HCT116 (cell line): Measurements from ENCODE around the gene RIN3. TPM values are rescaled to one million over a fixed set of nuclear protein-coding genes. Genes with fewer than 3 reads are reported as not detected.

ENCODE experiments used
- ATAC-seq: fragments of 200-7000 bp; cut with Tn5 transposase; 2 replicates; pipeline ENCODE4 v1.9.1; 2020; ENCODE audit warnings: mild to moderate bottlenecking, moderate library complexity
- BruUV-seq: library from RNA; stranded (reverse); fragments of 400-500 nt; replicated peaks from 2 replicates; lab custom pipeline; 2021; lab: Mats Ljungman, UMichigan
- CTCF ChIA-PET: fragments of 300-600 bp; sonication (Branson Sonifier 250); formaldehyde crosslinking; loops from one replicate; lab custom pipeline; 2021; ENCODE audit warnings: antibody characterized with exemption; lab: Charles Lee
- POLR2A ChIA-PET: fragments of 300-600, 350-600 bp; sonication (Branson Sonifier 250); formaldehyde crosslinking; loops from one replicate; lab custom pipeline; 2021; ENCODE audit warnings: antibody characterized with exemption; lab: Charles Lee
- RAD21 ChIA-PET, 2 experiments: fragments of 300-600 bp; sonication (Branson Sonifier 250); formaldehyde crosslinking; loops; one replicate each; lab custom pipeline; 2023; ENCODE audit warnings: low total read pairs in 2 of 2; ENCODE audit not compliant: uncharacterized antibody in 2 of 2, unreplicated experiment in 2 of 2, low non-redundant PET in 1 of 2; lab: Charles Lee
- DNase-seq: peaks from one replicate; pipeline ENCODE4 v3.0.0-alpha.2; 2010; ENCODE audit warnings: low read depth, low spot score
- H2AFZ ChIP-seq: fragments of 200-600 bp; shearing (Covaris generic), sonication (generic); 2 replicates; pipeline ENCODE4 v1.6.1; 2017; ENCODE audit warnings: low read depth, mixed run types, mixed read lengths, antibody characterized with exemption, low read length; ENCODE audit not compliant: poor library complexity, severe bottlenecking
- H3K27ac ChIP-seq: 2 replicates; pipeline ENCODE4 v1.5.1; 2012; ENCODE audit warnings: low read depth, low read length
- H3K27me3 ChIP-seq: fragments of 200-600 bp; sonication (generic); 2 replicates; pipeline ENCODE4 v1.6.1; 2016; ENCODE audit warnings: mixed run types, low read length, mixed read lengths; ENCODE audit not compliant: insufficient read depth
- H3K36me3 ChIP-seq, 2 experiments: fragments of 200-500 bp in 1 of 2; fragments of 200-600 bp in 1 of 2; sonication (Bioruptor generic) in 1 of 2; sonication (generic) in 1 of 2; 2 replicates each; pipeline versions ENCODE4 v1.5.1 to v1.6.1; 2014 to 2016; ENCODE audit warnings: low read length in 2 of 2, inconsistent platforms in 1 of 2, mixed read lengths in 1 of 2, mixed run types in 1 of 2; ENCODE audit not compliant: insufficient read depth in 2 of 2, control insufficient read depth in 1 of 2
- H3K4me1 ChIP-seq, 2 experiments: fragments of 200-600 bp in 1 of 2; sonication (generic) in 1 of 2; 2 replicates each; pipeline versions ENCODE4 v1.5.1 to v1.6.1; 2012 to 2017; ENCODE audit warnings: low read length in 2 of 2, inconsistent platforms in 1 of 2, mild to moderate bottlenecking in 1 of 2, mixed read lengths in 1 of 2, mixed run types in 1 of 2, moderate library complexity in 1 of 2; ENCODE audit not compliant: insufficient read depth in 2 of 2, control insufficient read depth in 1 of 2
- H3K4me2 ChIP-seq: fragments of 200-600 bp; sonication (generic); 2 replicates; pipeline ENCODE4 v1.6.1; 2017; ENCODE audit warnings: mixed run types, low read length, mixed read lengths
- H3K4me3 ChIP-seq, 2 experiments: fragments of 200-600 bp in 1 of 2; sonication (generic) in 1 of 2; replicated peaks in 1 of 2; 2 replicates each; pipeline ENCODE4 v1.5.1; 2011 to 2016; ENCODE audit warnings: low read length in 2 of 2, control low read depth in 1 of 2, low read depth in 1 of 2, mild to moderate bottlenecking in 1 of 2, mixed read lengths in 1 of 2, mixed run types in 1 of 2
- H3K79me2 ChIP-seq: fragments of 200-600 bp; sonication (generic); 2 replicates; pipeline ENCODE4 v1.6.1; 2017; ENCODE audit warnings: mild to moderate bottlenecking, mixed run types, low read length, moderate library complexity, mixed read lengths; ENCODE audit not compliant: insufficient read depth
- H3K9ac ChIP-seq: fragments of 200-600 bp; sonication (generic); 2 replicates; pipeline ENCODE4 v1.6.1; 2016; ENCODE audit warnings: low read length, mixed read lengths
- H3K9me2 ChIP-seq: fragments of 200-600 bp; sonication (generic), shearing (Covaris generic); 2 replicates; pipeline ENCODE4 v1.6.1; 2017; ENCODE audit warnings: mixed run types, mild to moderate bottlenecking, moderate library complexity; ENCODE audit not compliant: insufficient read depth
- H3K9me3 ChIP-seq, 2 experiments: fragments of 200-500 bp in 1 of 2; fragments of 200-600 bp in 1 of 2; sonication (Bioruptor generic) in 1 of 2; sonication (generic) in 1 of 2; 2 replicates each; pipeline ENCODE4 v1.6.1; 2014 to 2017; ENCODE audit warnings: low read length in 2 of 2, mixed read lengths in 2 of 2, inconsistent platforms in 1 of 2, low read depth in 1 of 2, mild to moderate bottlenecking in 1 of 2, mixed run types in 1 of 2, moderate library complexity in 1 of 2; ENCODE audit not compliant: control insufficient read depth in 1 of 2, insufficient read depth in 1 of 2
- H4K20me1 ChIP-seq: fragments of 200-600 bp; sonication (generic), shearing (Covaris generic); 2 replicates; pipeline ENCODE4 v1.6.1; 2017; ENCODE audit warnings: mixed run types, mild to moderate bottlenecking, moderate library complexity; ENCODE audit not compliant: insufficient read depth
- EZH2 ChIP-seq: fragments of 200-600 bp; sonication (generic); IDR thresholded peaks from 2 replicates; pipeline ENCODE4 v1.6.1; 2017; ENCODE audit warnings: antibody characterized with exemption, mixed run types
- EZH2phosphoT487 ChIP-seq: fragments of 200-600 bp; IDR thresholded peaks from 2 replicates; pipeline ENCODE4 v1.6.1; 2018; ENCODE audit warnings: antibody characterized with exemption, borderline replicate concordance
- FOSL1 ChIP-seq: IDR thresholded peaks from 2 replicates; pipeline ENCODE4 v1.6.1; 2012; ENCODE audit warnings: low read depth
- POLR2AphosphoS5 ChIP-seq: IDR thresholded peaks from 2 replicates; pipeline ENCODE4 v1.6.1; 2011; ENCODE audit warnings: mild to moderate bottlenecking, low read depth, low read length, moderate library complexity
- SP1 ChIP-seq: IDR thresholded peaks from 2 replicates; pipeline ENCODE4 v1.6.1; 2012; ENCODE audit warnings: low read depth
- TCF7L2 ChIP-seq: IDR thresholded peaks from 2 replicates; pipeline ENCODE4 v1.7.0; 2011; ENCODE audit warnings: borderline replicate concordance, inconsistent platforms; ENCODE audit not compliant: insufficient read depth, insufficient read length; ENCODE audit errors: extremely low read depth
- intact Hi-C: fragments of 100-400 bp; cut with micrococcal nuclease; formaldehyde crosslinking; loops from 2 replicates; pipeline ENCODE4 v1.10.0; 2022
- total RNA-seq: library from RNA; stranded (reverse); gene quantifications from one replicate; pipeline ENCODE4 v1.2.1, GENCODE V29; 2021; ENCODE audit not compliant: unreplicated experiment
- TF ChIP-seq, protein P1 (sequence below): IDR thresholded peaks from 2 replicates; pipeline ENCODE4 v1.6.1; 2012

RIN3 gene
- total RNA-seq, 1 experiment from 2014 or later = 22.2 TPM

DNA sequence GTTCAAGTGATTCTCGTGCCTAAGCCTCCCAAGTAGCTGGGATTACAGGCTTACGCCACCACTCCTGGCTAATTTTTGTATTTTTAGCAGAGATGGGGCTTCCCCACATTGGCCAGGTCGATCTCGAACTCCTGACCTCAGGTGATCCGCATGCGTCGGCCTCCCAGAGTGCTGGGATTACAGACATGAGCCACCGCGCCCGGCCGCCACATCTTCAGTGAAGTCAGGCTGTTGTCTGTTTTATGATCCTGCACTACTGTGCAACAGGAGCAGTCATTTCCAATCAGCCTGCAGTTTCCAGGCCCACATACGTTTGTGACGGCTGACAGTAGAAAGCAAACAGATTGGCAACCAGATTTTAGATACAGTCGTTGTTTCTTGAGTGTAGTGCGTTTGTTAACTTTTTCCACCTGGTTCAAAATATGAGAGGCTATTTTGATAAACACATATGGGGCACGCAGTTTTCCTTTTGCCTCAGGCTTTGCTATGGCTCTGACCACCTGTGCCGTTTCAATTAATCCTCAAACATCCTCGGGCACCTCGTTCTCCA lies 160.1 kb downstream of the RIN3 start:
- no peak for DNase-seq
- no peaks in the 10 kb centered on the region for H3K9me2 ChIP-seq
- ChIA-PET RAD21 (no interaction called here), POLR2A (no interaction called here), CTCF (interaction anchor here (0.9 kb wide), 2 partner anchors 13 to 16 kb away, joined by 4 to 6 read pairs; no protein-coding TSS in a partner anchor)
- H3K27me3 ChIP-seq = no peaks in the 10 kb centered on the region
- H3K36me3 ChIP-seq = peaks cover 1 to 3% of the 10 kb centered on the region in 2 experiments; a peak in 1 of 4 replicates
- H4K20me1 ChIP-seq = no peaks in the 10 kb centered on the region
- TF ChIP-seq EZH2 = no peak
- TF ChIP-seq FOSL1 = no peak
- no peak for TF ChIP-seq EZH2phosphoT487
- no peak for TF ChIP-seq POLR2AphosphoS5
- no peak for TF ChIP-seq SP1
- TF ChIP-seq TCF7L2 = no peak
- intact Hi-C loops = no loop called here
- no peaks in the 10 kb centered on the region for H3K9me3 ChIP-seq
- H3K4me1 ChIP-seq = no peaks in the 10 kb centered on the region
- no peaks in the 10 kb centered on the region for H3K79me2 ChIP-seq
- no peak overlapping the region for H3K27ac ChIP-seq
- no peak for ATAC-seq
- H3K9ac ChIP-seq = no peak overlapping the region
- no peak overlapping the region for H3K4me2 ChIP-seq
- no peak overlapping the region for H2AFZ ChIP-seq
- H3K4me3 ChIP-seq = no peak overlapping the region
- no TSS peak for BruUV-seq

DNA sequence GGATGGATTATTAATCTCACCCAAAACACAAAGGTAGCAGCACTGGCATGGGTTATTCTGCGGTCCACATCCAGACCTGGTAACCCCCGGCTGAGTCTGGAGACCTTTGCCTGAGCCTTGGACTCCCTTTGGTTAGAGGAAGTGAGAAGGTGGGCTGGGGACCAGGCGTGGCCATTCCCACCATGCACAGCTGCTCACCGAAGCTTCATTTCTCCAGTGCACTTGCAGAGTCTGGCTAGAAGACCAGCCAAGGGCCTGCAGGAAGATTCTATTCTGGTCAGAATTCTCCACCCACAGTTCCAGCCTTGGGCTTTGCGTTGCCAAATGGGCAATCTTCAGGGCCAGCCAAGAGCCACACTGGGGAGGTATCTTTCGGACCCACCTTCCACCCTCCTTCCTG lies 161.8 kb downstream of the RIN3 start:
- Histone ChIP-seq H3K27me3 (no peaks in the 10 kb centered on the region), H3K36me3 (peaks cover 2 to 15% of the 10 kb centered on the region in 2 experiments; a peak in 1 of 4 replicates), H3K9ac (no peak overlapping the region), H3K4me2 (no peak overlapping the region), H4K20me1 (no peaks in the 10 kb centered on the region), H2AFZ (no peak overlapping the region), H3K79me2 (no peaks in the 10 kb centered on the region), H3K4me3 (no peak overlapping the region), H3K9me3 (no peaks in the 10 kb centered on the region), H3K9me2 (no peaks in the 10 kb centered on the region), H3K4me1 (no peaks in the 10 kb centered on the region), H3K27ac (no peak overlapping the region)
- intact Hi-C loops = no loop called here
- POLR2A ChIA-PET = no interaction called here
- DNase-seq (no peak), ATAC-seq (no peak)
- BruUV-seq = no TSS peak
- TF ChIP-seq, protein P1, sequence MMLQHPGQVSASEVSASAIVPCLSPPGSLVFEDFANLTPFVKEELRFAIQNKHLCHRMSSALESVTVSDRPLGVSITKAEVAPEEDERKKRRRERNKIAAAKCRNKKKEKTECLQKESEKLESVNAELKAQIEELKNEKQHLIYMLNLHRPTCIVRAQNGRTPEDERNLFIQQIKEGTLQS = no peak
- no peak for TF ChIP-seq EZH2
- CTCF ChIA-PET = interaction anchor here (1.0 kb wide), 1 partner anchor 12 kb away, joined by 3 read pairs; no protein-coding TSS in a partner anchor
- RAD21 ChIA-PET = no interaction called here
